HCT116 (cell line): Measurements from ENCODE around the gene SERPINB12. TPM values are rescaled to one million over a fixed set of nuclear protein-coding genes. Genes with fewer than 3 reads are reported as not detected.

Experiments
- ATAC-seq: fragments of 200-7000 bp; cut with Tn5 transposase; 2 replicates; pipeline ENCODE4 v1.9.1; 2020; ENCODE audit warnings: mild to moderate bottlenecking, moderate library complexity
- BruUV-seq: library from RNA; stranded (reverse); fragments of 400-500 nt; replicated peaks from 2 replicates; lab custom pipeline; 2021; lab: Mats Ljungman, UMichigan
- CTCF ChIA-PET: fragments of 300-600 bp; sonication (Branson Sonifier 250); formaldehyde crosslinking; loops from one replicate; lab custom pipeline; 2021; ENCODE audit warnings: antibody characterized with exemption; lab: Charles Lee
- POLR2A ChIA-PET: fragments of 300-600, 350-600 bp; sonication (Branson Sonifier 250); formaldehyde crosslinking; loops from one replicate; lab custom pipeline; 2021; ENCODE audit warnings: antibody characterized with exemption; lab: Charles Lee
- RAD21 ChIA-PET, 2 experiments: fragments of 300-600 bp; sonication (Branson Sonifier 250); formaldehyde crosslinking; loops; one replicate each; lab custom pipeline; 2023; ENCODE audit warnings: low total read pairs in 2 of 2; ENCODE audit not compliant: uncharacterized antibody in 2 of 2, unreplicated experiment in 2 of 2, low non-redundant PET in 1 of 2; lab: Charles Lee
- DNase-seq: peaks from one replicate; pipeline ENCODE4 v3.0.0-alpha.2; 2010; ENCODE audit warnings: low read depth, low spot score
- H2AFZ ChIP-seq: fragments of 200-600 bp; shearing (Covaris generic), sonication (generic); 2 replicates; pipeline ENCODE4 v1.6.1; 2017; ENCODE audit warnings: low read depth, mixed run types, mixed read lengths, antibody characterized with exemption, low read length; ENCODE audit not compliant: poor library complexity, severe bottlenecking
- H3K27ac ChIP-seq: 2 replicates; pipeline ENCODE4 v1.5.1; 2012; ENCODE audit warnings: low read depth, low read length
- H3K27me3 ChIP-seq: fragments of 200-600 bp; sonication (generic); 2 replicates; pipeline ENCODE4 v1.6.1; 2016; ENCODE audit warnings: mixed run types, low read length, mixed read lengths; ENCODE audit not compliant: insufficient read depth
- H3K36me3 ChIP-seq, 2 experiments: fragments of 200-500 bp in 1 of 2; fragments of 200-600 bp in 1 of 2; sonication (Bioruptor generic) in 1 of 2; sonication (generic) in 1 of 2; 2 replicates each; pipeline versions ENCODE4 v1.5.1 to v1.6.1; 2014 to 2016; ENCODE audit warnings: low read length in 2 of 2, inconsistent platforms in 1 of 2, mixed read lengths in 1 of 2, mixed run types in 1 of 2; ENCODE audit not compliant: insufficient read depth in 2 of 2, control insufficient read depth in 1 of 2
- H3K4me1 ChIP-seq, 2 experiments: fragments of 200-600 bp in 1 of 2; sonication (generic) in 1 of 2; 2 replicates each; pipeline versions ENCODE4 v1.5.1 to v1.6.1; 2012 to 2017; ENCODE audit warnings: low read length in 2 of 2, inconsistent platforms in 1 of 2, mild to moderate bottlenecking in 1 of 2, mixed read lengths in 1 of 2, mixed run types in 1 of 2, moderate library complexity in 1 of 2; ENCODE audit not compliant: insufficient read depth in 2 of 2, control insufficient read depth in 1 of 2
- H3K4me2 ChIP-seq: fragments of 200-600 bp; sonication (generic); 2 replicates; pipeline ENCODE4 v1.6.1; 2017; ENCODE audit warnings: mixed run types, low read length, mixed read lengths
- H3K4me3 ChIP-seq, 2 experiments: fragments of 200-600 bp in 1 of 2; sonication (generic) in 1 of 2; replicated peaks in 1 of 2; 2 replicates each; pipeline ENCODE4 v1.5.1; 2011 to 2016; ENCODE audit warnings: low read length in 2 of 2, control low read depth in 1 of 2, low read depth in 1 of 2, mild to moderate bottlenecking in 1 of 2, mixed read lengths in 1 of 2, mixed run types in 1 of 2
- H3K79me2 ChIP-seq: fragments of 200-600 bp; sonication (generic); 2 replicates; pipeline ENCODE4 v1.6.1; 2017; ENCODE audit warnings: mild to moderate bottlenecking, mixed run types, low read length, moderate library complexity, mixed read lengths; ENCODE audit not compliant: insufficient read depth
- H3K9ac ChIP-seq: fragments of 200-600 bp; sonication (generic); 2 replicates; pipeline ENCODE4 v1.6.1; 2016; ENCODE audit warnings: low read length, mixed read lengths
- H3K9me2 ChIP-seq: fragments of 200-600 bp; sonication (generic), shearing (Covaris generic); 2 replicates; pipeline ENCODE4 v1.6.1; 2017; ENCODE audit warnings: mixed run types, mild to moderate bottlenecking, moderate library complexity; ENCODE audit not compliant: insufficient read depth
- H3K9me3 ChIP-seq, 2 experiments: fragments of 200-500 bp in 1 of 2; fragments of 200-600 bp in 1 of 2; sonication (Bioruptor generic) in 1 of 2; sonication (generic) in 1 of 2; 2 replicates each; pipeline ENCODE4 v1.6.1; 2014 to 2017; ENCODE audit warnings: low read length in 2 of 2, mixed read lengths in 2 of 2, inconsistent platforms in 1 of 2, low read depth in 1 of 2, mild to moderate bottlenecking in 1 of 2, mixed run types in 1 of 2, moderate library complexity in 1 of 2; ENCODE audit not compliant: control insufficient read depth in 1 of 2, insufficient read depth in 1 of 2
- H4K20me1 ChIP-seq: fragments of 200-600 bp; sonication (generic), shearing (Covaris generic); 2 replicates; pipeline ENCODE4 v1.6.1; 2017; ENCODE audit warnings: mixed run types, mild to moderate bottlenecking, moderate library complexity; ENCODE audit not compliant: insufficient read depth
- CBX3 ChIP-seq: IDR thresholded peaks from 2 replicates; pipeline ENCODE4 v1.6.1; 2012; ENCODE audit warnings: low read depth
- ELF1 ChIP-seq: IDR thresholded peaks from 2 replicates; pipeline ENCODE4 v1.6.1; 2012; ENCODE audit warnings: low read depth, borderline replicate concordance
- EZH2 ChIP-seq: fragments of 200-600 bp; sonication (generic); IDR thresholded peaks from 2 replicates; pipeline ENCODE4 v1.6.1; 2017; ENCODE audit warnings: antibody characterized with exemption, mixed run types
- EZH2phosphoT487 ChIP-seq: fragments of 200-600 bp; IDR thresholded peaks from 2 replicates; pipeline ENCODE4 v1.6.1; 2018; ENCODE audit warnings: antibody characterized with exemption, borderline replicate concordance
- FOSL1 ChIP-seq: IDR thresholded peaks from 2 replicates; pipeline ENCODE4 v1.6.1; 2012; ENCODE audit warnings: low read depth
- JUND ChIP-seq: IDR thresholded peaks from 2 replicates; pipeline ENCODE4 v1.6.1; 2012
- POLR2AphosphoS5 ChIP-seq: IDR thresholded peaks from 2 replicates; pipeline ENCODE4 v1.6.1; 2011; ENCODE audit warnings: mild to moderate bottlenecking, low read depth, low read length, moderate library complexity
- SP1 ChIP-seq: IDR thresholded peaks from 2 replicates; pipeline ENCODE4 v1.6.1; 2012; ENCODE audit warnings: low read depth
- SRF ChIP-seq: IDR thresholded peaks from 2 replicates; pipeline ENCODE4 v1.6.1; 2012; ENCODE audit warnings: low read depth
- TCF7L2 ChIP-seq: IDR thresholded peaks from 2 replicates; pipeline ENCODE4 v1.7.0; 2011; ENCODE audit warnings: borderline replicate concordance, inconsistent platforms; ENCODE audit not compliant: insufficient read depth, insufficient read length; ENCODE audit errors: extremely low read depth
- YY1 ChIP-seq: IDR thresholded peaks from 2 replicates; pipeline ENCODE4 v1.6.1; 2011; ENCODE audit warnings: low read length, low read depth, moderate library complexity, mild to moderate bottlenecking; ENCODE audit not compliant: insufficient replicate concordance; ENCODE audit errors: extremely low read depth
- ZFX ChIP-seq: fragments of 450-650 bp; IDR thresholded peaks from 2 replicates; pipeline ENCODE4 v1.6.1; 2017
- ZNF274 ChIP-seq: fragments of 200-500 bp; sonication (Bioruptor generic); IDR thresholded peaks from 2 replicates; pipeline ENCODE4 v1.6.1; 2014; ENCODE audit warnings: mild to moderate bottlenecking, low read depth, low read length, inconsistent platforms
- intact Hi-C: fragments of 100-400 bp; cut with micrococcal nuclease; formaldehyde crosslinking; loops from 2 replicates; pipeline ENCODE4 v1.10.0; 2022
- total RNA-seq: library from RNA; stranded (reverse); gene quantifications from one replicate; pipeline ENCODE4 v1.2.1, GENCODE V29; 2021; ENCODE audit not compliant: unreplicated experiment
- TF ChIP-seq, protein P1 (sequence below): IDR thresholded peaks from 2 replicates; pipeline ENCODE4 v1.6.1; 2012; ENCODE audit warnings: low read depth
- TF ChIP-seq, protein P2 (sequence below): IDR thresholded peaks from 2 replicates; pipeline ENCODE4 v1.6.1; 2012
- TF ChIP-seq, protein P3 (sequence below), 3 experiments: fragments of 200-600 bp in 1 of 3; sonication (generic) in 1 of 3; IDR thresholded peaks in 2 of 3; conservative IDR thresholded peaks in 1 of 3; 2 replicates each; pipeline ENCODE4 v1.5.1; 2012 to 2017; ENCODE audit warnings: low read depth in 2 of 3, low read length in 2 of 3, antibody characterized with exemption in 1 of 3, borderline replicate concordance in 1 of 3, control low read depth in 1 of 3, mild to moderate bottlenecking in 1 of 3, mixed read lengths in 1 of 3, mixed run types in 1 of 3, moderate library complexity in 1 of 3; ENCODE audit not compliant: insufficient read depth in 1 of 3
- TF ChIP-seq, protein P4 (sequence below): IDR thresholded peaks from 2 replicates; pipeline ENCODE4 v1.6.1; 2012

The SERPINB12 gene
- total RNA-seq, 1 experiment from 2014 or later, result not detected

- no TSS peak for BruUV-seq
- intact Hi-C loops, result loop anchor here (5.0 kb wide), 1 partner anchor 172 kb away; no protein-coding TSS in a partner anchor
- no peaks in the 10 kb centered on the region for H3K36me3 ChIP-seq
- H3K9me2 ChIP-seq, result no peaks in the 10 kb centered on the region
- H3K4me1 ChIP-seq, result no peaks in the 10 kb centered on the region
- TF ChIP-seq ELF1 (no peak), TCF7L2 (no peak), JUND (no peak), CBX3 (no peak), EZH2phosphoT487 (no peak), EZH2 (no peak), ZNF274 (no peak), SRF (no peak), ZFX (no peak), YY1 (no peak), FOSL1 (no peak), POLR2AphosphoS5 (no peak), SP1 (no peak)
- TF ChIP-seq, protein P1, sequence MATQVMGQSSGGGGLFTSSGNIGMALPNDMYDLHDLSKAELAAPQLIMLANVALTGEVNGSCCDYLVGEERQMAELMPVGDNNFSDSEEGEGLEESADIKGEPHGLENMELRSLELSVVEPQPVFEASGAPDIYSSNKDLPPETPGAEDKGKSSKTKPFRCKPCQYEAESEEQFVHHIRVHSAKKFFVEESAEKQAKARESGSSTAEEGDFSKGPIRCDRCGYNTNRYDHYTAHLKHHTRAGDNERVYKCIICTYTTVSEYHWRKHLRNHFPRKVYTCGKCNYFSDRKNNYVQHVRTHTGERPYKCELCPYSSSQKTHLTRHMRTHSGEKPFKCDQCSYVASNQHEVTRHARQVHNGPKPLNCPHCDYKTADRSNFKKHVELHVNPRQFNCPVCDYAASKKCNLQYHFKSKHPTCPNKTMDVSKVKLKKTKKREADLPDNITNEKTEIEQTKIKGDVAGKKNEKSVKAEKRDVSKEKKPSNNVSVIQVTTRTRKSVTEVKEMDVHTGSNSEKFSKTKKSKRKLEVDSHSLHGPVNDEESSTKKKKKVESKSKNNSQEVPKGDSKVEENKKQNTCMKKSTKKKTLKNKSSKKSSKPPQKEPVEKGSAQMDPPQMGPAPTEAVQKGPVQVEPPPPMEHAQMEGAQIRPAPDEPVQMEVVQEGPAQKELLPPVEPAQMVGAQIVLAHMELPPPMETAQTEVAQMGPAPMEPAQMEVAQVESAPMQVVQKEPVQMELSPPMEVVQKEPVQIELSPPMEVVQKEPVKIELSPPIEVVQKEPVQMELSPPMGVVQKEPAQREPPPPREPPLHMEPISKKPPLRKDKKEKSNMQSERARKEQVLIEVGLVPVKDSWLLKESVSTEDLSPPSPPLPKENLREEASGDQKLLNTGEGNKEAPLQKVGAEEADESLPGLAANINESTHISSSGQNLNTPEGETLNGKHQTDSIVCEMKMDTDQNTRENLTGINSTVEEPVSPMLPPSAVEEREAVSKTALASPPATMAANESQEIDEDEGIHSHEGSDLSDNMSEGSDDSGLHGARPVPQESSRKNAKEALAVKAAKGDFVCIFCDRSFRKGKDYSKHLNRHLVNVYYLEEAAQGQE, result no peak
- TF ChIP-seq, protein P2, sequence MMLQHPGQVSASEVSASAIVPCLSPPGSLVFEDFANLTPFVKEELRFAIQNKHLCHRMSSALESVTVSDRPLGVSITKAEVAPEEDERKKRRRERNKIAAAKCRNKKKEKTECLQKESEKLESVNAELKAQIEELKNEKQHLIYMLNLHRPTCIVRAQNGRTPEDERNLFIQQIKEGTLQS, result no peak
- TF ChIP-seq, protein P3, sequence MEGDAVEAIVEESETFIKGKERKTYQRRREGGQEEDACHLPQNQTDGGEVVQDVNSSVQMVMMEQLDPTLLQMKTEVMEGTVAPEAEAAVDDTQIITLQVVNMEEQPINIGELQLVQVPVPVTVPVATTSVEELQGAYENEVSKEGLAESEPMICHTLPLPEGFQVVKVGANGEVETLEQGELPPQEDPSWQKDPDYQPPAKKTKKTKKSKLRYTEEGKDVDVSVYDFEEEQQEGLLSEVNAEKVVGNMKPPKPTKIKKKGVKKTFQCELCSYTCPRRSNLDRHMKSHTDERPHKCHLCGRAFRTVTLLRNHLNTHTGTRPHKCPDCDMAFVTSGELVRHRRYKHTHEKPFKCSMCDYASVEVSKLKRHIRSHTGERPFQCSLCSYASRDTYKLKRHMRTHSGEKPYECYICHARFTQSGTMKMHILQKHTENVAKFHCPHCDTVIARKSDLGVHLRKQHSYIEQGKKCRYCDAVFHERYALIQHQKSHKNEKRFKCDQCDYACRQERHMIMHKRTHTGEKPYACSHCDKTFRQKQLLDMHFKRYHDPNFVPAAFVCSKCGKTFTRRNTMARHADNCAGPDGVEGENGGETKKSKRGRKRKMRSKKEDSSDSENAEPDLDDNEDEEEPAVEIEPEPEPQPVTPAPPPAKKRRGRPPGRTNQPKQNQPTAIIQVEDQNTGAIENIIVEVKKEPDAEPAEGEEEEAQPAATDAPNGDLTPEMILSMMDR (IDR thresholded peaks at IDR 0.05 in 2 of 3, conservative IDR thresholded peaks at IDR 0.05 in 1 of 3; ENCODE audit: borderline replicate concordance in 1 of 3, insufficient read depth in 1 of 3, low read depth in 2 of 3, low read length in 2 of 3), result no peak
- TF ChIP-seq, protein P4, sequence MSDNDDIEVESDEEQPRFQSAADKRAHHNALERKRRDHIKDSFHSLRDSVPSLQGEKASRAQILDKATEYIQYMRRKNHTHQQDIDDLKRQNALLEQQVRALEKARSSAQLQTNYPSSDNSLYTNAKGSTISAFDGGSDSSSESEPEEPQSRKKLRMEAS, result no peak
- H3K9me3 ChIP-seq, result no peaks in the 10 kb centered on the region
- no peak for ATAC-seq
- H3K27ac ChIP-seq, result no peak overlapping the region
- H3K4me3 ChIP-seq, result no peak overlapping the region
- no peaks in the 10 kb centered on the region for H3K79me2 ChIP-seq
- no peak for DNase-seq
- ChIA-PET CTCF (interaction anchor here (1.1 to 1.5 kb wide), 2 partner anchors 64 to 228 kb away, joined by 4 to 5 read pairs; no protein-coding TSS in a partner anchor), POLR2A (no interaction called here), RAD21 (no interaction called here)
- no peaks in the 10 kb centered on the region for H4K20me1 ChIP-seq
- no peaks in the 10 kb centered on the region for H3K27me3 ChIP-seq
- no peak overlapping the region for H2AFZ ChIP-seq
- no peak overlapping the region for H3K4me2 ChIP-seq
- no peak overlapping the region for H3K9ac ChIP-seq
These were observed 27.8 kb upstream of the SERPINB12 start for GRCh38 chr18:63514326-63514725.
